Measurements from ENCODE around the gene FPR1.

Gene FPR1

GRCh38 chr19:51751655-51752054 lies at the start of gene FPR1:
TSS of gene FPR1 (minus strand) at chr19:51751878. CDS start at chr19:51746994, 4,884 bp downstream.
- Histone ChIP-seq H3K4me3 (ENCODE audit: low read depth in 1 of 2, low read length in 2 of 2) (peak within 1 kb of the TSS; percentile 7 to 27), H3K4me1 (ENCODE audit: control insufficient read depth in 1 of 2, insufficient read depth in 2 of 2, low read length in 2 of 2) (no peaks in the 10 kb centered on the region), H3K9me3 (ENCODE audit: control insufficient read depth in 1 of 2, low read length in 2 of 2) (no peaks in the 10 kb centered on the region), H3K36me3 (ENCODE audit: control insufficient read depth in 1 of 2, insufficient read depth in 2 of 2, low read length in 2 of 2) (no peaks in the 10 kb centered on the region), H3K27ac (ENCODE audit: low read length) (peak within 1 kb of the TSS; percentile 60), H3K27me3 (ENCODE audit: low read depth, low read length) (no peaks in the 10 kb centered on the region)

GRCh38 chr19:51800473-51801244 lies 49.0 kb upstream of the FPR1 start:
- no peaks in the 10 kb centered on the region for H3K27me3 ChIP-seq (ENCODE audit: low read depth, low read length)
- peaks cover 0 to 13% of the 10 kb centered on the region in 2 donors for H3K4me1 ChIP-seq (ENCODE audit: control insufficient read depth in 1 of 2, insufficient read depth in 2 of 2, low read length in 2 of 2)
- no peak overlapping the region for H3K4me3 ChIP-seq (ENCODE audit: low read depth in 1 of 2, low read length in 2 of 2)
- H3K36me3 ChIP-seq (ENCODE audit: control insufficient read depth in 1 of 2, insufficient read depth in 2 of 2, low read length in 2 of 2), result no peaks in the 10 kb centered on the region
- H3K9me3 ChIP-seq (ENCODE audit: control insufficient read depth in 1 of 2, low read length in 2 of 2), result no peaks in the 10 kb centered on the region
- no peak overlapping the region for H3K27ac ChIP-seq (ENCODE audit: low read length)

GRCh38 chr19:51799774-51800472 lies 48.2 kb upstream of the FPR1 start:
- H3K4me3 ChIP-seq (ENCODE audit: low read depth in 1 of 2, low read length in 2 of 2), result peak overlapping the region in 1 of 2 donors; percentile 17
- H3K4me1 ChIP-seq (ENCODE audit: control insufficient read depth in 1 of 2, insufficient read depth in 2 of 2, low read length in 2 of 2), result peaks cover 0 to 13% of the 10 kb centered on the region in 2 donors
- H3K27ac ChIP-seq (ENCODE audit: low read length), result peak overlapping the region; percentile 42
- no peaks in the 10 kb centered on the region for H3K27me3 ChIP-seq (ENCODE audit: low read depth, low read length)
- H3K36me3 ChIP-seq (ENCODE audit: control insufficient read depth in 1 of 2, insufficient read depth in 2 of 2, low read length in 2 of 2), result no peaks in the 10 kb centered on the region
- H3K9me3 ChIP-seq (ENCODE audit: control insufficient read depth in 1 of 2, low read length in 2 of 2), result no peaks in the 10 kb centered on the region

GRCh38 chr19:51799034-51799773 lies 47.5 kb upstream of the FPR1 start:
- H3K4me1 ChIP-seq (ENCODE audit: control insufficient read depth in 1 of 2, insufficient read depth in 2 of 2, low read length in 2 of 2), result peaks cover 0 to 13% of the 10 kb centered on the region in 2 donors
- H3K36me3 ChIP-seq (ENCODE audit: control insufficient read depth in 1 of 2, insufficient read depth in 2 of 2, low read length in 2 of 2), result no peaks in the 10 kb centered on the region
- no peaks in the 10 kb centered on the region for H3K27me3 ChIP-seq (ENCODE audit: low read depth, low read length)
- H3K27ac ChIP-seq (ENCODE audit: low read length), result peak overlapping the region; percentile 42
- H3K9me3 ChIP-seq (ENCODE audit: control insufficient read depth in 1 of 2, low read length in 2 of 2), result no peaks in the 10 kb centered on the region
- peak overlapping the region; percentile 10 to 28 for H3K4me3 ChIP-seq (ENCODE audit: low read depth in 1 of 2, low read length in 2 of 2)

GRCh38 chr19:51798062-51798461 lies 46.4 kb upstream of the FPR1 start:
- Histone ChIP-seq H3K27ac (ENCODE audit: low read length) (peak overlapping the region; percentile 52), H3K27me3 (ENCODE audit: low read depth, low read length) (no peaks in the 10 kb centered on the region), H3K4me3 (ENCODE audit: low read depth in 1 of 2, low read length in 2 of 2) (no peak overlapping the region), H3K4me1 (ENCODE audit: control insufficient read depth in 1 of 2, insufficient read depth in 2 of 2, low read length in 2 of 2) (peaks cover 0 to 13% of the 10 kb centered on the region in 2 donors), H3K36me3 (ENCODE audit: control insufficient read depth in 1 of 2, insufficient read depth in 2 of 2, low read length in 2 of 2) (no peaks in the 10 kb centered on the region), H3K9me3 (ENCODE audit: control insufficient read depth in 1 of 2, low read length in 2 of 2) (no peaks in the 10 kb centered on the region)

GRCh38 chr19:51797480-51797879 lies 45.8 kb upstream of the FPR1 start:
- peaks cover 0 to 13% of the 10 kb centered on the region in 2 donors for H3K4me1 ChIP-seq (ENCODE audit: control insufficient read depth in 1 of 2, insufficient read depth in 2 of 2, low read length in 2 of 2)
- no peaks in the 10 kb centered on the region for H3K36me3 ChIP-seq (ENCODE audit: control insufficient read depth in 1 of 2, insufficient read depth in 2 of 2, low read length in 2 of 2)
- H3K4me3 ChIP-seq (ENCODE audit: low read depth in 1 of 2, low read length in 2 of 2), result peak overlapping the region in 1 of 2 donors; percentile 26
- peak overlapping the region; percentile 28 for H3K27ac ChIP-seq (ENCODE audit: low read length)
- no peaks in the 10 kb centered on the region for H3K9me3 ChIP-seq (ENCODE audit: control insufficient read depth in 1 of 2, low read length in 2 of 2)
- no peaks in the 10 kb centered on the region for H3K27me3 ChIP-seq (ENCODE audit: low read depth, low read length)

GRCh38 chr19:51796195-51796679 lies 44.6 kb upstream of the FPR1 start:
- H3K9me3 ChIP-seq (ENCODE audit: control insufficient read depth in 1 of 2, low read length in 2 of 2), result no peaks in the 10 kb centered on the region
- H3K4me3 ChIP-seq (ENCODE audit: low read depth in 1 of 2, low read length in 2 of 2), result peak overlapping the region in 1 of 2 donors; percentile 26
- peak overlapping the region; percentile 28 for H3K27ac ChIP-seq (ENCODE audit: low read length)
- H3K27me3 ChIP-seq (ENCODE audit: low read depth, low read length), result no peaks in the 10 kb centered on the region
- peaks cover 0 to 13% of the 10 kb centered on the region in 2 donors for H3K4me1 ChIP-seq (ENCODE audit: control insufficient read depth in 1 of 2, insufficient read depth in 2 of 2, low read length in 2 of 2)
- H3K36me3 ChIP-seq (ENCODE audit: control insufficient read depth in 1 of 2, insufficient read depth in 2 of 2, low read length in 2 of 2), result no peaks in the 10 kb centered on the region

- Histone ChIP-seq H3K4me3 (ENCODE audit: low read depth in 1 of 2, low read length in 2 of 2) (no peak within 1 kb of the TSS), H3K36me3 (ENCODE audit: control insufficient read depth in 1 of 2, insufficient read depth in 2 of 2, low read length in 2 of 2) (no peaks in the 10 kb centered on the region), H3K27me3 (ENCODE audit: low read depth, low read length) (no peaks in the 10 kb centered on the region), H3K27ac (ENCODE audit: low read length) (no peak within 1 kb of the TSS), H3K9me3 (ENCODE audit: control insufficient read depth in 1 of 2, low read length in 2 of 2) (no peaks in the 10 kb centered on the region), H3K4me1 (ENCODE audit: control insufficient read depth in 1 of 2, insufficient read depth in 2 of 2, low read length in 2 of 2) (peaks cover 0 to 12% of the 10 kb centered on the region in 2 donors)
Observed at GRCh38 chr19:51794885-51795490, 43.3 kb upstream of the FPR1 start, which contains the start of gene FPR3. TSS of gene FPR3 (plus strand) at chr19:51795157. CDS start at chr19:51823749, 28,592 bp downstream.

GRCh38 chr19:51793994-51794393 lies 42.3 kb upstream of the FPR1 start:
- H3K4me1 ChIP-seq (ENCODE audit: control insufficient read depth in 1 of 2, insufficient read depth in 2 of 2, low read length in 2 of 2), result peaks cover 0 to 2% of the 10 kb centered on the region in 2 donors
- no peak overlapping the region for H3K27ac ChIP-seq (ENCODE audit: low read length)

GRCh38 chr19:51792932-51793331 lies 41.3 kb upstream of the FPR1 start:
- H3K4me1 ChIP-seq (ENCODE audit: control insufficient read depth in 1 of 2, insufficient read depth in 2 of 2, low read length in 2 of 2), result no peaks in the 10 kb centered on the region
- no peaks in the 10 kb centered on the region for H3K27me3 ChIP-seq (ENCODE audit: low read depth, low read length)
- H3K27ac ChIP-seq (ENCODE audit: low read length), result no peak overlapping the region
- no peaks in the 10 kb centered on the region for H3K9me3 ChIP-seq (ENCODE audit: control insufficient read depth in 1 of 2, low read length in 2 of 2)
- no peaks in the 10 kb centered on the region for H3K36me3 ChIP-seq (ENCODE audit: control insufficient read depth in 1 of 2, insufficient read depth in 2 of 2, low read length in 2 of 2)
- no peak overlapping the region for H3K4me3 ChIP-seq (ENCODE audit: low read depth in 1 of 2, low read length in 2 of 2)

More at GRCh38 chr19:51793994-51794393, 42.3 kb upstream of the FPR1 start:
- no peaks in the 10 kb centered on the region for H3K9me3 ChIP-seq (ENCODE audit: control insufficient read depth in 1 of 2, low read length in 2 of 2)
- no peaks in the 10 kb centered on the region for H3K27me3 ChIP-seq (ENCODE audit: low read depth, low read length)
- no peak overlapping the region for H3K4me3 ChIP-seq (ENCODE audit: low read depth in 1 of 2, low read length in 2 of 2)
- no peaks in the 10 kb centered on the region for H3K36me3 ChIP-seq (ENCODE audit: control insufficient read depth in 1 of 2, insufficient read depth in 2 of 2, low read length in 2 of 2)
